GM21367 (cell line): ENCODE results near the gene G6PD.
"Not testable (repeated sequence)": the region's sequence is repeated elsewhere in the genome, so short reads cannot be mapped to it uniquely, and the experiment has no call there.

Experiments
- ATAC-seq: cut with Tn5 transposase; IDR thresholded peaks from one replicate; pipeline ENCODE4 v1.9.1; 2021; ENCODE audit not compliant: unreplicated experiment

G6PD gene

DNA sequence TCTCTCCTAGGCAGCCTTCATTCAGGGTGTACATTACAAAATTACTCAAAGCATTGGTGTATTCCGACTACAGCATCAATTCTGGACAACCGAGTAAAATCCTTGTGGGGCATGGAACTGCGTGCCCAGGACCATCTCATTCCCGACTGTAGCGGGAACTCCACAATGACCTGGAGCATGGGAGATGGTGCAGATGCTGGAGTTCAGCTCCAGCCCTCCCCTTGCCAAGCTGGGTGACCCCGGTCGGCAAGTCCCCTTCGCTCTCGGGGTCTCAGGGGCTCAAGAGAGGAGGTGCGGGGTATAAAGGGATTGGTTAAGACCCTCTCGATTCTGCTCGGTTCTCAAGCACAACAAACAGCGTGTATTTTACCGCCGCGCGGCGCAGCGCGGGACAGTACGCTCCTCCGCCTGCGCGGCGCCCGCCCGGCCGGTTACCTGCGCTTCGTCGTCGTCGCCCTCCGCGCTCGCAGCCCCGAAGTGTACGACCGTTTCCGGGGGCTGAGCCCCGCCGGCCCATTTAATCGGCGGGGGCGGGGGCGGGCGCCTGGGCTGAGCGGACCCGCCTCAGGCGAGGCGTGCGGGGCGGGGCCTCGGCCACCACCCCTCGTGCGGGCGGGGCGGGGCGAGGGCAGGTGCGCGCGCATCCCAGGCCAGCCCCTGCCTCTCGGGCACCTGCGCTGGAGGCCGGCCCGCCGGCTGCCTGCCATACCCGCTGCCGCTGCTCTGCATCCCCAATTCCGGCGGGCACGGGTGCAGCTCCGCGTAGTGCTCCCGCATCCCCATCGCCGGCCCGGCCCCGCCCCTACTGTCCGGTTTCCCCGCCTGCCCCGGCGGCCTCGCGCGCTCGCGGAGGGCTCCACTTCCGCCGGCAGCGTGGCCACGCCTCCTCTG, at the start of gene G6PD:
Gene G6PD (minus strand): TSS at position 493 of the 891 bp plus-strand sequence. CDS start 691 bp downstream, outside the sequence.
- peak; percentile 33 for ATAC-seq

DNA sequence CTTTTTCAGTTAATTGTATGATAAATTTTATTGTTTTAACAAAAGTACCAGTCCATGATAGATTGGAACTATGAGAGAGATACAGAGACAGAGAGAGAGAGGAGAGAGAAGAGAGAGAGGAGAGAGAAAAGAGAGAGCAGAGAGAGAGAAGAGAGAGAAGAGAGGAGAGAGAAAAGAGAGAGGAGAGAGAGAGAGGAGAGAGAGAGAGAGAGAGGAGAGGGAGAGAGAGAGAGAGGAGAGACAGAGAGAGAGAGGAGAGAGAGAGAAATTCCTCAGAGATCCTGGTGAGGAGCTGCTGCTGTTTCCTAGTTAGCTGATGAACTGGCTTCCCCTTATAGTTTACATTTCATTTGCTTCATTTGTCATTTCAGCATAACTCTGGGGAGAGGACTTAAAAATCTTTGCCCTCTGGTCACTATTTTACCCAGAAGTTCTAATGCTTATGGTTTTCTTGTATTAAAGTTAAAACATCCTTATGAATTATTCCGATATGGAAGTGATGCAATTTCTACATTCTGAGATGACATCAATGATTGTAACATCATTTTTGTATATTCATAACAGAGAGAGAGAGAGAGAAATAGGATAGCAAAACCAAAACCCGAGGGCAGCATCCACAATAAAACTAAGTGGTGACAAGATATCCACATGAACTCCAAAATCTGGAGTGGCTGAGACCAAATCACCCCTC, 49.1 kb upstream of the G6PD start:
- ATAC-seq = no peak

DNA sequence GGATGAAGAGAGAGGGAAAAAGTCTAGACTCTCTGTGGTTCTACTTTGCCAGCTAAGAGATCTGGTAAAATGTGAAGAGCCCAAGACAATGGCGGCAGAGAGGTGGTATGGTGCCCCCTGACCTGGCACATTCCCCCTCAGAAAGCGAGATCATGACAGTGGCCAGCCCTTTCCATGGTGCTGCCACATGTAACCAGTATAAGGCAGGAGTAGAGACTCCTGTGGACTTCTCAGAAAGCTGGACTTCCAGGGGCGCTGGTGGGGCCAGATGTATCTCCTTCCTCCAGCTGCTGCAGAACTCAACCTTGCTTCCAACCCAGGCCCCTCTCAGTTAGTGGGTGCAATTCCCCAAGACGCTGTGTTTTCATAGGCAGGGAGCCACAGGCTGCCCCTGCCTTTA, 47.8 kb upstream of the G6PD start:
- no peak for ATAC-seq

DNA sequence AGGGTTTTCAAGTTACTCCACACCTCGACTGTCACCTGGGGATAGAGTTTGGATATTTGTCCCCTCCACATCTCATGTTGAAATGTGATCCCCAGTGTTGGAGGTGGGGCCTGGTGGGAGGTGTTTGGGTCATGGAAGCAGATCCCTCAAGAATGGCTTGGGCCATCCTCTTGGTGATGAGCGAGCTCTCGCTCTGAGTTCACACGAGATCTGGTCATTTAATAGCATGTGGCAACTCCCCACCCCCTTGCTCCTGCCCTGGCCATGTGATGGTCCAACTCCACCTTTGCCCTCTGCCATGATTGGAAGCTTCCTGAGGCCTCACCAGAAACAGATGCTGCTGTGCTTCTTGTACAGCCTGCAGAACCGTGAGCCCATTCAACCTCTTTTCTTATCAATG, 46.6 kb upstream of the G6PD start:
- no peak for ATAC-seq

DNA sequence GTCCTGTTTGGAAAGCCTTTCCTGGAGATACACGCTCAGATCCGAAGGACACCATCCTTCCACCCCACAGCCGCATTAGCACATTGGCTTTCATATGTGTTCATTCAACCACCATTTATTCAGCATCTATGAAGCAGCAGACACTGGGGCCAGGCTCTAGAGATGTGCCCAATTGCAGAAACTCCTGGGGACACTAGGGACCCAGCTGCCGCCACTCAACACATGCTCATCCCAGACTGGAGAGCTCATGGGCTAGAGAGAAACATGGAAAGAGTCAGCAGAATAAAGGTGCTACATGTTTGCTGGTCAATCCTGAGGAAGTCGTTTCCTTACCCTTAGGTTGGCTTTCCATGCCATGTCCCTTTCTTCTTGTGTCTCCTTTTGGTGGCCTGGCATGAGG, 45.9 kb upstream of the G6PD start:
- ATAC-seq = no peak

DNA sequence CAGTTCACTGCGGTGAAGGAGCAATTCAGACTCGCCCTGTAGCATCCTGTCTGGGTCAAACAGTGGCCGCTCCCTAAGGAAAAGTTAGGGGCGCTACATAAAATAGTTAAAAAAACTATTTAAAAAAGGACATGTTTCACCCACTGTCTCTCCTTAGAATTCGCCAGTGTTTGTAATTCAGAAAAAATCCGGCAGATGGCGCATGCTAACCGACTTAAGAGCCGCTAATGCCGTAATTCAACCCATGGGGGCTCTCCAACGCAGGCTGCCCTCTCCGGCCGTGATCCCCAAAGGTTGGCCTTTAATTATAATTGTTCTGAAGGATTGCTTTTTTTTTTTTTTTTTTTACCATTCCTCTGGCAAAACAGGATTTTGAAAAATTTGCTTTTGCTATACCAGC, 43.8 kb upstream of the G6PD start:
- ATAC-seq = not testable (repeated sequence)

DNA sequence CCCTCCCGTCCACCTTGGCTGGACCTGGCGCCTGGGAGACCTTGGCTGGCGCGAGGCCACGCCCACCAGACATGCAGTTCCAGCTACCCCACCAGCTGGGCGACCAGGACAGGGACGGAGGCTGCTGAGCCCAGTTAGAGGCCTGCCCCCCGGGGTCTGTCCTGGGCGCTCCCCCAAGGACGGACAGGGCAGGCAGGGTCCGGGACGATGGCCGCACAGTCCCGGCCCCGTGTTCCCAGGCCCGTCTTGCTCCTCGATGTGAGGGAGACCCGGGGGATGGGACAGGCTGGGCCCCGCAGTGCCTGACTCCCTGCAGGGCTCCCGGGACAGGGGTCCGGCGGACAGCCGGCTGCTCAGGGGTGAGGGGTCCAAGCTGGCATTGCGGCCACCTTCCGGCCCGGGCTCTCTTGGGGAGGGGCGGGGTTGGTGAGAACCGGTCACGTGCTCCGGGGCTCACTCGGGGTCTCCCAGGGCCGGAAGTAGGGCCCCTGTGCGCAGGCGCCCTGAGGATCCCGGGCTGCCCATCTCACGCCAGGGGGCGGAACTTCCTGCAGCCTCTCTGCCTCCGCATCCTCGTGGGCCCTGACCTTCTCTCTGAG, 38.0 kb upstream of the G6PD start, which contains the start of gene CTAG1A:
Gene CTAG1A (plus strand): TSS at position 549 of the 599 bp plus-strand sequence. CDS start 74 bp downstream, outside the sequence.
- not testable (repeated sequence) for ATAC-seq

DNA sequence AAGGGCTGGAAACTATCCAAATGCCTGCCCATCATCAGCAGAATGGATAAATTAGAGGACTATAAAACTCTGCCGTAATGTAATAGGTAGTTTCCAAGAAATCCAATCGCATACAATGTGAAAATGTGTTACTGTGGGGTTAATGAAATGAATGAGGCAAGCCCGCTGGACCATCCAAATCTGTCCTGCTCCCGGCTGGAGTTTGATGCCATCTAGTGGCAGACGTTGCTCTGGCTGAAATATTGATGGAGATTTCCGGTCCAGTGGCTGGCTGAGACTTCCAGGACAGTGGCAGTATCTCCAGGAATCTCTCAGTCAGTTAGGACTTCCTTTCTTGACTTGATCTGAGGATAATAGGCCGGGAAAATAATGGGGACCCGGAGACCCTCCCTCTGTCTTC, 36.3 kb upstream of the G6PD start:
- not testable (repeated sequence) for ATAC-seq

DNA sequence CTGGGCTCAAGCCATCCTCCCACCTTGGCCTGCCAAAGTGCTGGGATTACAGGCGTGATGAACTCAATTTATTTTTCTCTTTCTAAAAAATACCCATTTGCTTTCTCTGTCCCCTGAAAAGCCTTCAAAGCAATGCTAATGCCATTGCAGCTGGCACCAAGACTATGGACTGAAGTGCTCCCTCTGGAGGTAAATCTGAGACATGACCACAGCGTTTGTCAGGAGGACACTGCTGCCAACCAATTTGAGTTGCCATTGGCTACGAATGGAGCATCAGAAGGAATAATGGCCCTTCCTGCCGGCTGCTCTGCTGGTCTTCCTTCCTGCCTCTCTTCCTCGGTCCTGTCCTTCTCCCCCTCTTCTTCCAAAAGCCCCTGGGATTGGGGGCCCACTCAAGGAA, 28.4 kb upstream of the G6PD start:
- ATAC-seq = not testable (repeated sequence)

DNA sequence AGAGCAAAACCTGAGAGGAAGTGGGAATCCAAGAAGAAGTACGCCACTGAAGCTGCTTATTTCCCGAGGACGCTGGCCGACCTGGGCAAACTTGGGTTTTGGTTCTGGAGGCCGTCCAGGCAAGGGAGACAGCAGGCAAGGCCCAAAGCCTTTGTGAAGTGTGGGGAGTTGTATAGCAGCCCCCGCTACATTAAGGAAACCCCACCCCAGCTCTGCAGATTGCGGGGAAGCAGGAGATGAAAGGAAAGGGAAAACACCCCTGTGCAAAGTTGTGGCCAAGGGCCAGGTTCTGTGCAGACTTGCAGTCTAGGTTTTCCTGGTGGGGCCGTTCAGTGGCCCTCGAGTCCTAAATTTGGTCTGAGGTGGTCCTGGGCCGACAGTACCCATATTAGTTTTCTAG, 26.4 kb upstream of the G6PD start:
- not testable (repeated sequence) for ATAC-seq

DNA sequence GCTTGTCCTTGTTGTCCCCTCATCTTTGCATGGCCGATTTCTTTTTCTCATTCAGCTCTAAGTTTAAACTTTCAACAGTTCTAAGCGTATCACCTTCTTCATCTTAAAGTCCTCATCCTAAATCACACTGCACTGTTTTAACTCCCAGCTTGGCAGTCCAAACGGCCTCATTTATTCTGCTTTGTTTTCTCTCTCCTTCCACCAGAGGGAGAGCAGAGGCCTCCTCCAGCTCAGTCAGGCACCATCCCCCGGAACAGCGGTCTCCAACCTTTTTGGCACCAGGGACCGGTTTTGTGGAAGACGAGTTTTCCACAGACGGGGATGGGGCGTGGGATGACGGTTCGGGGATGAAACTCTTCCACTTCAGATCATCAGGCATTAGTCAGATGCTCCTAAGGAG, 23.7 kb upstream of the G6PD start:
- ATAC-seq = not testable (repeated sequence)

DNA sequence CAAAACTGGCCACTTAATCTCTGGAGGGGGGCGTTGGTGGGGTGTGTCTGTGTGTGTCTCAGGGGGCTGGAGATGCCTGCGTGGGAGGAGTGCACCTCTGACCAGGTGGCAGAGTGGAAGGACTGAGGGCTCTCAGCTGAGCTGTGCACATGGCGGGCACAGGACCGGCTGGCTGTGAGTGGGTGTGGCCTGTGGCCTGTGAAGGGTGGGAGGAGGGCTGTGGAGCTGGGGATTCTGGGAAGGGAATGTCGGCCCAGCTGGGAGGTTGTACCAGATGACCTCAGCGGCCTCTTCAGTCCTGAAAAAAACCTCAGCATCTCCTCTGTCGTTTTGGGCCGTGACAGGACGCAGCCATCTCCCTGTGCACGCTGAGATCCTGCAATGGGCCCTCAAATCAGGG, 15.6 kb upstream of the G6PD start:
- not testable (repeated sequence) for ATAC-seq

DNA sequence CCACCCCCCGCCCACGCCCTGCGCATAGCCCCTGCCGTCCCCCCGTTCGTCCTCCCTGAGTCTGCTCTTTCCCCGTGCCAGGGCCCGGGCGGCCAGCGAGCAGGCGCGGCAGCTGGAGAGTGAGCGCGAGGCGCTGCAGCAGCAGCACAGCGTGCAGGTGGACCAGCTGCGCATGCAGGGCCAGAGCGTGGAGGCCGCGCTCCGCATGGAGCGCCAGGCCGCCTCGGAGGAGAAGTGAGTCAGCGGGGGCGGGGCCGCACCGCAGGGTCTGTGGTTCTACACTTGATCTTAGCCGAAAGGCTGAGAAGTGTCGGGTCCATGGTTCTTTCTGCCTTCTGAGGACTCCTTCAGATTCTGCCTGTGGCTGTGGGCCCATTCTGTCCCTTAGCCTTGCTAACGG, 13.7 kb upstream of the G6PD start:
- not testable (repeated sequence) for ATAC-seq

DNA sequence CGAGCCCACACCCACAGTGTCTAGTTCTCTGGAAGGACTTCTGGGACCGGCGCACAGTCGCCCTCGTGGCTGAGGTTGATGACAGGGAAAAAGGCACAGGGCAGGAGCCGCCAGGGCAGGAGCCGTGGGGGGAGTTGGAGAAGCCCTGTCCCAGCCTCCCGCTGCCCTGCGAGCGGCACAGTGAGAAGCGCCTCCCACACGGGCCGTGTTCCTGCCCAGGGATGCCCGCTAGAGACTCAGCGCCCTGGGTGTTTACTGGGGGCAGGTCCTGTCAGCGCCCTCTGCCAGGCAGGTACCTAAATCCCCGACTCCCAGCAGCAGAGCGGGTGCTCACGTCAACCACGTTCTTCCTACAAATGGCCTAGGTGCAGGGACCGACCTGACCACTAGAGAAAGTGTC, 12.2 kb upstream of the G6PD start:
- not testable (repeated sequence) for ATAC-seq

DNA sequence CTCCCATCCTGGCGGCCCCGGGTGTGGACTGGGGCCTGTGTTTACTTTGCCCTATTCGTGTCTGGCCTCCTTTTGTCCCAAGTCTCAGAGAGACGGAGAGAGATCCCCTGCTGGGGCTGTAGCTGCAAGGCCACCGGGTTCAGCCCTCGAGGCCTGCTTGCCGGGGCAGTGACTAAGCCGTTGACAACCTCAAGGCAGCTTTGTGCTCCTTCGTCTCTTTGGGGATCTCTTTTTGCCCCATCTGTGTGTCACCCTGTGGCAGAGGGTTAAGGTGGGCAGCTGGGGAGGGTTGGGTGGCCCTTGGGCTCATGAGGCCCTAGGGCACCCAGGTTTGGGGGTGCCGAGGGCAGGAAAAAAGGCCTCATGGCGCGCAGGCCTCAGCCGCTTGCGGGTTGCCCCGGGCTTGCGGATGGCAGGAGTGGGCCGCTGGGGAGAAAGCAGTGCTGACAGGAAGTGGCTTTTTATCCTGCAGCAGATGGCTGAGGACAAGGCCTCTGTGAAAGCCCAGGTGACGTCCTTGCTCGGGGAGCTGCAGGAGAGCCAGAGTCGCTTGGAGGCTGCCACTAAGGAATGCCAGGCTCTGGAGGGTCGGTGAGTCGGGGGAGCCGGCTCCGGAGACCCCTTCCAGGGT, 11.5 kb upstream of the G6PD start:
- not testable (repeated sequence) for ATAC-seq

DNA sequence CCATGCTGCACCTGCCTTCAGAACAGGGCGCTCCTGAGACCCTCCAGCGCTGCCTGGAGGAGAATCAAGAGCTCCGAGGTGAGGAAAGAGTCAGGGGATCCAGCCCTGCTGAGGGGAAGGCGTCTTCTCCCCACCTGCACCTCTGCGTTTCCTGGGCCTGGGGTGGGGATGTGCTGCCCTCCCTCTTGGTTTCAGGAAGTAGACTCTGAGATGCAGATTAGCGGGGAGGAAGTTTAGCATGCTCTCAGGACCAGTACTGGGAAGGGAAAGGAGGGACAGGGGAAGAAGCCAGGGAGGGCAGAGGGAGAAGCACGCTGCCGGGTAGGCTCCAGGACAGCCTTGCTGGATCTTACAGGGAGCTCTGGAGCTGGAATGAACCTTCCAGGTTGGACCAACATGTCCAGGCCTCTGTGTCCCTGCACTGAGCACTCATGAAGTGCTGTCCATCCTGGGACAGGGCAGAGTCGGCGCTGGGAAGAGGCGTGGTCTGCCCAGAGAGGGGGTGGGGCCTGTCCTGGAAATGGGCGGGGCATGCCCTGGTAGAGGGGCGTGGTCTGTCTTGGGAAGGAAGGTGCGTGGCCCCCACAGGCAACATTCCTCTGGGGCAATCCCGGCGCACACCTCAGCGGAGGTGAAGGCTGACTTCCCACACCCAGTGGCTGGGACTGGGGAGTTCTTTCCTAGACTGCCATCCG, 5.6 kb upstream of the G6PD start:
- ATAC-seq = not testable (repeated sequence)

DNA sequence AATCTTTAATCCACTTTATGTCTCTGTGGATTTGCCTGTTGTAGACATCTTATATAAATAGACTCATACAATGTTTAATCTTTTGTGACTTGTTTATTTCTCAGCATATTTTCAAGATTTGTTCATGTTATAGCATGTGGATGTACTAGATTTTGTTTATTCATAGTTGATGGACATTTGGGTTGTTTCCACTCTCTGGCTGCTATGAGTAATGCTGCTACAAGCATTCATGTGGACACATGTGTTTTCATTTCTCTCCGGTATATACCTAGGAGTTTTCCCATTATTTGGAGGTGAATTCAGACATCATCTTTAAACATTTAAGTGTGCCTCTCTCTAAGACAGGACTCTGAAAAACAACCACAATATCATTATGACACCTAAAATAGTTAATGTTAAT, 3.1 kb upstream of the G6PD start:
- no peak for ATAC-seq

DNA sequence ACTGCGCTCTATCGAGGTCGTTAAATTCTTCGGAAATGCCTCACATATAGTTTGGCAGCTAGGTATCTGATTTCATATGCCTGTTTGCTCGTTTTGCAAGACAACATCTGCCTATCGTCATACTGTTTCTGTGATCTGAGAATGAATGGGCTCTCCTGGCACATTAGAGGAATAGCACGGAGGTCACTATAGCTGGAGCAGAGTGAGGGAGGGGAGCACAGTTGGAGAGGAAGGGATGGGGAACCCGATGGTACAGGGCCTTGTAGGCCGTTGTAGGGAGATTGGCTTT, 1.3 kb upstream of the G6PD start:
- no peak for ATAC-seq

DNA sequence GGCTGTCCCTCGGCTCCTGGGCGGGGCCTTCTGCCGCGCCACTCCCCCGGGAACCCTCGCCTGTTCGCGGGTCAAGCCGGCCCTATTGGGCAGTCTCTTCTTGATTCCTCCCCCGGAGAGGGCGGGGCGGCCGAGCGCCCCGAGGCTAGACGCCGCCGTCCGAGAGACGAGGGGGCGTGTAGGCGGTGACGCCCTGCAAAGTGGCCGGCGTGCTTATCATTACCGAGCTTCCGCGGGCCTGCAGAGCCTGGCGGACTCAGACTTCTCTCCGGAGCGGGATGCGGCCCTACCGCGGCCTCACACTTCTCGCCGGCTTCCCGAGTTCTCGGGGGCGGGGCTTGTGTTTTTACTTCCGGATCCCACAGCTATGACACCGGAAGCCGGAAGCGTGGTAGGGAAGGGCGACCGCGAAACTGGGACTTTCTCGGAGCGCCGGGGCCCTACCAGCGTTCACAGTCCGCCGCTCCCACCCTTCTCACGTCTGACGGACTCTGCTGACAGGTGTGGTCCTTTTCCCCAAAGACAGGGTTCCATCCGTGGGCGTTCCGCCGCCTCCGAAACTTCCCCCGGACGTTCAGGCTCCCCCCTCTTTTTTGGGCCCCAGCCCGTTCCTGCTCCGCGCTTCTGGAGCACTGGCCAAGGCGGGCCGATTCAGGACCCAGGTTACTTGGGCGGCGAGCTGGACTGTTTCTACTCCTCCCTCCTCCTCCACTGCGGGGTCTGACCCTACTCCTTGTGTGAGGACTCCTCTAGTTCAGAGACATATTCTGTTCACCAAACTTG, 790 bp upstream of the G6PD start, which contains the start of gene IKBKG:
Gene IKBKG (plus strand): TSS at position 376 of the 783 bp plus-strand sequence. CDS start 4,383 bp downstream, outside the sequence.
- ATAC-seq = peak; percentile 70
